DLD1 (cell line): Measurements from ENCODE around the gene CACNG6.

ENCODE experiments used
- in situ Hi-C: cut with HindIII; loops from 2 replicates; pipeline ENCODE4 v1.10.0; 2017; ENCODE audit warnings: low sequenced_read_pairs

Gene CACNG6

DNA sequence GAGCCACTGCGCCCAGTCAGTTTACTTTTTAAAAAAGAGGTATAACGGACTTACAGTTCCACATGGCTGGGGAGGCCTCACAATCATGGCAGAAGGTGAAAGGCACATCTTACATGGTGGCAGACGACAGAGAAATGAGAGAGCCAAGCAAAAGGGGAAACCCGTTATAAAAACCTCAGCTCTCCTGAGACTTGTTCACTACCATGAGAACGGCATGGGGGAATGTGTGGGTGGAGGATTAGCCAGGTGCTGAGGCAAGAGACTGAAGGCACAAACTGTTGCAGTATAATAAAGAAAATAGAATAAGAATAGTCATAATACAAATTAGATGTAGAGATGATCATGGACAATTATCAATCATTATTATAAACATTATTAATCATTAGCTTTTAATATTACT lies 45.1 kb downstream of the CACNG6 start:
- in situ Hi-C loops = loop anchor here (25.0 kb wide), 2 partner anchors 99 to 174 kb away; partner anchors contain the start of gene MYADM

DNA sequence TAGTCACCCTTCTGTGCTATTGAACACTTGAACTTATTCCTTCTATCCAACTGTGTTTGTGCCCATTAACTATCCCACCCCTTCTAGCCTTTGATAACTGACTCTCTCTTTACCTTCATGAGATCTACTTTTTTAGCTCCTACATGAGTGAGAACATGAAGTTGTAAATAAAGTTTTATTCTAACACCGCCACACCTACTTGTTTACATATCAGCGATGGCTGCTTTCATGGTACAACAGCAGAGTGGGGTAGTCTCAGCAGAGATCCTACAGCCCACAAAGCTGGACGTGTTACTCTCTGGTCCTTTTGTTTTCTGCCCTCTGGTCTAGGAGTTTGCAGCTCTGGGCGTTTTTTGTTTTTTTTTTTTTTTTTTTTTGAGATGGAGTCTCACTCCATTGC lies 48.6 kb downstream of the CACNG6 start:
- in situ Hi-C loops = loop anchor here (25.0 kb wide), 2 partner anchors 103 to 178 kb away; partner anchors contain the start of gene MYADM

- in situ Hi-C loops = loop anchor here (25.0 kb wide), 2 partner anchors 105 to 180 kb away; partner anchors contain the start of gene MYADM
These were observed 50.7 kb downstream of the CACNG6 start for GRCh38 chr19:54041969-54042606.

DNA sequence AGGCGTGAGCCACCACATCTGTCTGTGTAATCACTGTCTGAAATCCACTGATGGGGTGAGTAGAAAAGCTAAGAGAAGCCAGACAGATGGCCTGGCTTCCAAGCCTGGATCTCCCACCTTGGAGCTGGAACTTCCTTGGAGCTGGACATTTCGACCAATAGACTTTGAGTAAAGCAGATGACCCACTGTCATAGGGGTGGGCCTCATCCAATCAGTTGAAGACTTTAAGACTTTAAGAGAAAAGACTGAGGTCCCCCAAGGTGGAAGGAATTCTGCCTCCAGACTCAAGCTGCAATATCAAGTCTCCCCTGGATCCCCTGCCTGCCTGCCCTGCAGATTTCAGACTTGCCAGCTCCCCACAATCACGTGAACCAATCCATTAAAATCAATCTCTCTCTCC lies 51.6 kb downstream of the CACNG6 start:
- in situ Hi-C loops = loop anchor here (25.0 kb wide), 2 partner anchors 106 to 181 kb away; partner anchors contain the start of gene MYADM

GRCh38 chr19:54045771-54046170 lies 54.3 kb downstream of the CACNG6 start:
- in situ Hi-C loops = loop anchor here (25.0 kb wide), 2 partner anchors 108 to 183 kb away; partner anchors contain the start of gene MYADM

- in situ Hi-C loops = loop anchor here (25.0 kb wide), 2 partner anchors 110 to 185 kb away; partner anchors contain the start of gene MYADM
These were observed 56.2 kb downstream of the CACNG6 start for GRCh38 chr19:54047616-54048015.
